Measurements from ENCODE around the gene TNFRSF21. TPM values are rescaled to one million over a fixed set of nuclear protein-coding genes. Genes with fewer than 3 reads are reported as not detected.

TNFRSF21 gene
- total and polyA plus RNA-seq, 9 of the 15 experiments (the other 6 are each of a cell fraction or from before 2014, with no cell fraction given) = 0.63 to 5.7 (median 2.2) TPM

DNA sequence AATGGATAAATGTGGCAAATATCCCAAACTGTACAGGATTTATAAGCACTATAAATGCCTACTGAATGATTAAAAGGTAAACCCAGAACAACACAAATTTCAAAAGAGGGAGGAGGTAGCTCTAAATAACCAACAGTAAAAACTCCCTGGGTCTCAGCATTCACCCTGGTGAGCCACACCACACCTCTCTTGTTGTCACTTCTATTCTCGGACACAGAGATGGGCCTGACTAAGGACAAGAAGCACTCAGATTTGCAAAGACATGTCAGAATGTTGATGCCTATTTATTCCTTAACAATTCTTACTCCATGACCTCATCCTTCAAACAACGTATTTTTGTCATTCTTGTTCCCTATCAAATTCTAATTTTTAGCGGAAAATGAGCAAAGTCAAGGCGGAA is 14.7 kb downstream of the TNFRSF21 start:
- in situ Hi-C loops (cut with MboI) = no loop called here
- BruUV-seq (replicated peaks) = no TSS peak

DNA sequence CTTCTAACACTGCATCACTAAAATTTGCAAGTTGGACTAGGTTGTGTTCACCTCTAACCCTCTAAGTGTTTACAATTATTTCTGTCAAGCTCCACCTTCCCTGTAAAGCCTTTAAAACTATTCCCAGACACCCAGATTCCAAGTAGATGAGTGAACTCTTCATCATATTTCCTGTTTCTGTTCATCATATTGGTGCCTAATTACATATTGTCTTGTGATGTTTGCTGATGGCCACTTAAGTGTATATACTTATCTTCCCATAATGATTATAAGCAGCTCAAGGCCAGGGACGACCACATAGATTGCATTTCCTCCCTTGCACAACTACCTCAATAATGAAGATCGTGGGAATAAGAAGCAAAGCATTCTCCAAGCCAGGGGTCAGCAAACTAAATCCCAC is 16.8 kb downstream of the TNFRSF21 start:
- no peaks in the 10 kb centered on the region for H3K79me2 ChIP-seq (ENCODE audit: control insufficient read depth, insufficient read depth, low read length)
- no peaks in the 10 kb centered on the region for H4K20me1 ChIP-seq (replicated peaks; ENCODE audit: control insufficient read depth, insufficient read depth, low read length)
- H3K4me1 ChIP-seq (replicated peaks in 1 of 2; ENCODE audit: control insufficient read depth in 2 of 2, insufficient read depth in 2 of 2, low read length in 2 of 2) = no peaks in the 10 kb centered on the region
- 0 out of 5 replicates have a peak, but pooled peaks cover 0 to 4% of the 10 kb centered on the region in 2 experiments for H3K27me3 ChIP-seq (ENCODE audit: control insufficient read depth in 2 of 2, insufficient read depth in 2 of 2, low read length in 2 of 2)
- H3K9me1 ChIP-seq (ENCODE audit: control insufficient read depth, insufficient read depth, low read length) = no peaks in the 10 kb centered on the region
- H3K4me3 ChIP-seq = no peak overlapping the region
- H2AFZ ChIP-seq (ENCODE audit: low read depth, low read length) = no peak overlapping the region
- H3K36me3 ChIP-seq (ENCODE audit: control insufficient read depth, insufficient read depth, low read length) = no peaks in the 10 kb centered on the region
- H3K4me2 ChIP-seq (ENCODE audit: insufficient read depth, low read length) = no peak overlapping the region
- no peaks in the 10 kb centered on the region for H3K9me3 ChIP-seq (replicated peaks; ENCODE audit: control insufficient read depth, insufficient read depth, low read depth, low read length)
- CTCF ChIA-PET (ENCODE audit: low intra/inter-chr PET ratio) = no interaction called here
- POLR2A ChIA-PET = interaction anchor here (1.1 to 1.5 kb wide), 2 partner anchors 9 to 16 kb away, joined by 3 to 7 read pairs; no protein-coding TSS in a partner anchor
- H3K27ac ChIP-seq (ENCODE audit: extremely low read depth, low read depth, low read length) = no peak overlapping the region
- BruUV-seq (replicated peaks) = no TSS peak
- no peak overlapping the region for H3K9ac ChIP-seq (ENCODE audit: insufficient read depth in 1 of 2, low read depth in 2 of 2, low read length in 2 of 2)
- DNase-seq (ENCODE audit: extremely low read depth in 1 of 4, low spot score in 3 of 4) (no peak), ATAC-seq (no peak), FAIRE-seq (no peak)
- WGBS (ENCODE audit: insufficient coverage, low coverage, missing lambda C conversion rate) = 0% methylated on average over 2 of the region's 2 CpGs
- intact Hi-C loops (cut with micrococcal nuclease) = no loop called here
- in situ Hi-C loops (cut with MboI) = no loop called here
- no peak for TF ChIP-seq NFYB (IDR thresholded peaks at IDR 0.05; ENCODE audit: extremely low read depth, insufficient read length)
- no peak for TF ChIP-seq PML (IDR thresholded peaks at IDR 0.05; ENCODE audit: low read length)
- no peak for TF ChIP-seq RUNX1 (IDR thresholded peaks at IDR 0.05; ENCODE audit: low read depth)
- no peak for TF ChIP-seq ZNF3 (CRISPR knock-in tag; IDR thresholded peaks at IDR 0.05)
- TF ChIP-seq EHMT2 (IDR thresholded peaks at IDR 0.05) = no peak
- TF ChIP-seq, protein P1, sequence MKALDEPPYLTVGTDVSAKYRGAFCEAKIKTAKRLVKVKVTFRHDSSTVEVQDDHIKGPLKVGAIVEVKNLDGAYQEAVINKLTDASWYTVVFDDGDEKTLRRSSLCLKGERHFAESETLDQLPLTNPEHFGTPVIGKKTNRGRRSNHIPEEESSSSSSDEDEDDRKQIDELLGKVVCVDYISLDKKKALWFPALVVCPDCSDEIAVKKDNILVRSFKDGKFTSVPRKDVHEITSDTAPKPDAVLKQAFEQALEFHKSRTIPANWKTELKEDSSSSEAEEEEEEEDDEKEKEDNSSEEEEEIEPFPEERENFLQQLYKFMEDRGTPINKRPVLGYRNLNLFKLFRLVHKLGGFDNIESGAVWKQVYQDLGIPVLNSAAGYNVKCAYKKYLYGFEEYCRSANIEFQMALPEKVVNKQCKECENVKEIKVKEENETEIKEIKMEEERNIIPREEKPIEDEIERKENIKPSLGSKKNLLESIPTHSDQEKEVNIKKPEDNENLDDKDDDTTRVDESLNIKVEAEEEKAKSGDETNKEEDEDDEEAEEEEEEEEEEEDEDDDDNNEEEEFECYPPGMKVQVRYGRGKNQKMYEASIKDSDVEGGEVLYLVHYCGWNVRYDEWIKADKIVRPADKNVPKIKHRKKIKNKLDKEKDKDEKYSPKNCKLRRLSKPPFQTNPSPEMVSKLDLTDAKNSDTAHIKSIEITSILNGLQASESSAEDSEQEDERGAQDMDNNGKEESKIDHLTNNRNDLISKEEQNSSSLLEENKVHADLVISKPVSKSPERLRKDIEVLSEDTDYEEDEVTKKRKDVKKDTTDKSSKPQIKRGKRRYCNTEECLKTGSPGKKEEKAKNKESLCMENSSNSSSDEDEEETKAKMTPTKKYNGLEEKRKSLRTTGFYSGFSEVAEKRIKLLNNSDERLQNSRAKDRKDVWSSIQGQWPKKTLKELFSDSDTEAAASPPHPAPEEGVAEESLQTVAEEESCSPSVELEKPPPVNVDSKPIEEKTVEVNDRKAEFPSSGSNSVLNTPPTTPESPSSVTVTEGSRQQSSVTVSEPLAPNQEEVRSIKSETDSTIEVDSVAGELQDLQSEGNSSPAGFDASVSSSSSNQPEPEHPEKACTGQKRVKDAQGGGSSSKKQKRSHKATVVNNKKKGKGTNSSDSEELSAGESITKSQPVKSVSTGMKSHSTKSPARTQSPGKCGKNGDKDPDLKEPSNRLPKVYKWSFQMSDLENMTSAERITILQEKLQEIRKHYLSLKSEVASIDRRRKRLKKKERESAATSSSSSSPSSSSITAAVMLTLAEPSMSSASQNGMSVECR (CRISPR knock-in tag; IDR thresholded peaks at IDR 0.05) = no peak
- TF ChIP-seq MECOM (CRISPR knock-in tag; IDR thresholded peaks at IDR 0.05) = no peak
- TF ChIP-seq NUFIP1 (IDR thresholded peaks at IDR 0.05; ENCODE audit: partially characterized antibody) = no peak
- TF ChIP-seq SMARCE1 (IDR thresholded peaks at IDR 0.05) = no peak
- no peak for TF ChIP-seq PHF20 (IDR thresholded peaks at IDR 0.05; ENCODE audit: partially characterized antibody)

More for the DNA sequence above, 14.7 kb downstream of the TNFRSF21 start:
- no peaks in the 10 kb centered on the region for H3K4me1 ChIP-seq (replicated peaks in 1 of 2; ENCODE audit: control insufficient read depth in 2 of 2, insufficient read depth in 2 of 2, low read length in 2 of 2)
- peaks cover 0 to 3% of the 10 kb centered on the region in 2 experiments; a peak in 2 of 5 replicates for H3K27me3 ChIP-seq (ENCODE audit: control insufficient read depth in 2 of 2, insufficient read depth in 2 of 2, low read length in 2 of 2)
- TF ChIP-seq SP1 (CRISPR knock-in tag; IDR thresholded peaks at IDR 0.05) = no peak
- TF ChIP-seq TAF7 (tag; IDR thresholded peaks at IDR 0.05) = no peak
- TF ChIP-seq E2F3 (CRISPR knock-in tag; IDR thresholded peaks at IDR 0.05) = no peak
- TF ChIP-seq, protein P2, sequence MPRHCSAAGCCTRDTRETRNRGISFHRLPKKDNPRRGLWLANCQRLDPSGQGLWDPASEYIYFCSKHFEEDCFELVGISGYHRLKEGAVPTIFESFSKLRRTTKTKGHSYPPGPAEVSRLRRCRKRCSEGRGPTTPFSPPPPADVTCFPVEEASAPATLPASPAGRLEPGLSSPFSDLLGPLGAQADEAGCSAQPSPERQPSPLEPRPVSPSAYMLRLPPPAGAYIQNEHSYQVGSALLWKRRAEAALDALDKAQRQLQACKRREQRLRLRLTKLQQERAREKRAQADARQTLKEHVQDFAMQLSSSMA (CRISPR knock-in tag; IDR thresholded peaks at IDR 0.05) = no peak
- no peak for TF ChIP-seq GABPB1 (CRISPR knock-in tag; IDR thresholded peaks at IDR 0.05)
- TF ChIP-seq BCOR (IDR thresholded peaks at IDR 0.05) = no peak
- no peak for TF ChIP-seq CBFA2T2 (conservative IDR thresholded peaks at IDR 0.05)
- no peak for TF ChIP-seq CXXC5 (CRISPR knock-in tag; IDR thresholded peaks at IDR 0.05)
- POLR2A ChIA-PET = no interaction called here
- H3K9ac ChIP-seq (ENCODE audit: insufficient read depth in 1 of 2, low read depth in 2 of 2, low read length in 2 of 2) = no peak overlapping the region
- H3K27ac ChIP-seq (ENCODE audit: extremely low read depth, low read depth, low read length) = no peak overlapping the region
- no peak for DNase-seq (ENCODE audit: extremely low read depth in 1 of 4, low spot score in 3 of 4)
- ATAC-seq = no peak
- H3K79me2 ChIP-seq (ENCODE audit: control insufficient read depth, insufficient read depth, low read length) = no peaks in the 10 kb centered on the region
- CTCF ChIA-PET (ENCODE audit: low intra/inter-chr PET ratio) = no interaction called here
- no peaks in the 10 kb centered on the region for H3K9me3 ChIP-seq (replicated peaks; ENCODE audit: control insufficient read depth, insufficient read depth, low read depth, low read length)
- FAIRE-seq = no peak
- H3K4me3 ChIP-seq = no peak overlapping the region
- H3K9me1 ChIP-seq (ENCODE audit: control insufficient read depth, insufficient read depth, low read length) = no peaks in the 10 kb centered on the region
- H2AFZ ChIP-seq (ENCODE audit: low read depth, low read length) = no peak overlapping the region
- no peak overlapping the region for H3K4me2 ChIP-seq (ENCODE audit: insufficient read depth, low read length)
- H4K20me1 ChIP-seq (replicated peaks; ENCODE audit: control insufficient read depth, insufficient read depth, low read length) = no peaks in the 10 kb centered on the region
- intact Hi-C loops (cut with micrococcal nuclease) = no loop called here
- H3K36me3 ChIP-seq (ENCODE audit: control insufficient read depth, insufficient read depth, low read length) = no peaks in the 10 kb centered on the region
- 23% methylated on average over 4 of the region's 4 CpGs for WGBS (ENCODE audit: insufficient coverage, low coverage, missing lambda C conversion rate)
